GM19099 (cell line): ENCODE results near the gene ADM5.

Experiments used
- POLR2A ChIP-seq: IDR thresholded peaks from 3 replicates; pipeline ENCODE4 v1.6.1; 2011; ENCODE audit warnings: low read depth; ENCODE audit not compliant: insufficient read length; ENCODE audit errors: extremely low read depth

ADM5 gene

DNA sequence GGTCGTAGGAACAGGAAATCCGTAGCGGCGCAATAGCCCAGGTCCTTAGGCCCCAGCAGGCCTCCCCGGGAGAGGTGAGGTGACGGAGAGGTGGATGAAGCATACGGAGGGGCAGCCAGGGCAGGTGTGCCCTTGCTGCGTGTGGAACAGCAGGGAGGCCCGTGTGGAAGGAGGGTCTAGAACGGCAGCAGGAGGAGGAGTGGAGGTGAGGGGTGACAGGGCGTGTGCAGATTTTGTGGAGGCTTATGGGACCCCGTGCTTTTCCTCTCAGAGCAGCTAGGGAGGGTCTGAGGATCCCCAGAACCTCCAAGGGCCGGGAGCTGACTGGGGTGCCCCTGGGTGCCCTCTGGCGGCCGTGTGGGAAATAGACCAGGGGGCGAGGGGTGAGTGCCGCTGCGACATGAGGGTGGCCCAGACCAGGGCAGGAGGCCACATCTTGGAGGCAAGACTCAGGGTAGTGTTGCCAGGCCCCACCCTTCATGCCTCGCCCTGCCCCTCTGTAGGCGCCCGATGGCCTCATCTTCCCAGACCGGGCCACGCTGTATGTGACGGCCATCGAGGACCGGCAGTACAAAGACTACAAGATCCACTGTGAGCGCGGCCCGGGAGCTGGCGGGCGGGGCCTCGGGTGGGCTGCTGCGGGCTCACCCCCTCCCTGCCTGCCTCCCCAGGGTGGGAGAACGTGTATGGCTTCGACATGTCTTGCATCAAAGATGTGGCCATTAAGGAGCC is 5.0 kb upstream of the ADM5 start:
- TF ChIP-seq POLR2A: peak; percentile 15

DNA sequence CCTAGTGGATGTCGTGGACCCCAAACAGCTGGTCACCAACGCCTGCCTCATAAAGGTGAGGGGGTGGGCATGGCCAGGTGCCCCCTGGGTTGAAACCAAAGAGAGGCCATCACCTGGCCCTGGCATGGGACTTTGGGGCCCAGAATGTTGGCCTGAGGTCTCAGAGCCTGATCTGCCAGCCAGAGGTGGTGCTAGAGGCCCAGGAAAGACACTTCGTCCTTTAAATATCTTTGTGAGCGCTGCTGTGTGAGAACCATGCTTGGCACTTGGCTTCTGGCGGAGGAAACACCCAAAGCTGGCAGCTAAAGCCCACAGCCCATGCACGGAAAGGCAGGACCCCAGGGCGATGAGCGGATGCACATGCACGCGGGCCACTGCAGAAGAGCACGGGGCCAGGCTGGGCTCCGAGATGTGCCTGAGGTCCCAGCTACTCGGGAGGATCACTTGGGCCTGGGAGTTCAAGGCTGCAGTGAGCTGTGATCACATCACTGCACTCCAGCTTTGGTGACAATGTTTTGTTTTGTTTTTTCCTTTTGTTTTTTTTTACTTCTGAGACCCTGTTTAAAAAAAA is 4.3 kb upstream of the ADM5 start:
- peak; percentile 1 for TF ChIP-seq POLR2A

DNA sequence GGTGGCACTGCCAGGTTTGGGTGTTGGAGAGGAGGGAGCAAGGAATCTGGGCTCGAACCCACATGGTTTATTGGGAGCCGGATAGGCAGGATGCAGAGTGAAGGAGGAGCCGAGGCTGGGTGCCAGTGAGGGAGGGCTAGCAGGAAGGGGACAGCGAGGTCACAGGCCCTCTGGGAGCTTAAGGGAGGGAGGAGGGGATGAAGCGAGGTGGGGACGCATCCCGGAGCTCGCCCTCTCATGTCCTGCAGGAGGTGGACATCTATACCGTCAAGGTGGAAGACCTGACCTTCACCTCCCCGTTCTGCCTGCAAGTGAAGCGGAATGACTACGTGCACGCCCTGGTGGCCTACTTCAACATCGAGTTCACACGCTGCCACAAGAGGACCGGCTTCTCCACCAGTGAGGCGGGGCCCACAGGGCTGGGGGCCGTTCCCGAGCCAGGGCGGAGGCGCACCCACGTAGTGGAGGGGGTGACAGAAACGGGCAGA is 3.5 kb upstream of the ADM5 start:
- TF ChIP-seq POLR2A: no peak

DNA sequence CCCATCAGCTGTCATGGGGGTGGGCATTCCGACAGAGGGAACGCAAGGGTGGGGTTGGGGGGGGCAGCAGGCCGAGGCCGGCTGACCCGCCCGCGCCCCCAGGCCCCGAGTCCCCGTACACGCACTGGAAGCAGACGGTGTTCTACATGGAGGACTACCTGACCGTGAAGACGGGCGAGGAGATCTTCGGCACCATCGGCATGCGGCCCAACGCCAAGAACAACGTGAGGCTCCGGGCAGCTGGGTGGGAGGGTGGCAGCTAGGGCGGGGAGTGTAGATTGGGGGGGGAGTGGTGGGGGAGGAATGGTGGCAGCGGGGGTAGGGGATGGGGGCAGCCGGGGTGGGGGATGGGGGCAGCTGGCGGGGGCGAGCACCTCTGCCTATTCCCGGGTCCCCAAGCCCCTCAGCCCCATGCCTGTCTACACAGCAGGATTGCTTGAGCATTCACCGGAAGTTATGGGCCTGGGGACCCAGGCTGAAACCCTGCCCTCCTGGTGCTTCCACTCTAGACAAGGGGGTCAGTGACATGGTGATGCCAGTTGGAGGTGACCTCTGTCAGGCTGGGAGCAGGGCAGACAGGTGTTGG is 2.8 kb upstream of the ADM5 start:
- no peak for TF ChIP-seq POLR2A

GRCh38 chr19:49687150-49687549 is 2.2 kb upstream of the ADM5 start:
- TF ChIP-seq POLR2A: no peak

GRCh38 chr19:49687566-49688316 is 1.7 kb upstream of the ADM5 start:
- peak; percentile 3 for TF ChIP-seq POLR2A

DNA sequence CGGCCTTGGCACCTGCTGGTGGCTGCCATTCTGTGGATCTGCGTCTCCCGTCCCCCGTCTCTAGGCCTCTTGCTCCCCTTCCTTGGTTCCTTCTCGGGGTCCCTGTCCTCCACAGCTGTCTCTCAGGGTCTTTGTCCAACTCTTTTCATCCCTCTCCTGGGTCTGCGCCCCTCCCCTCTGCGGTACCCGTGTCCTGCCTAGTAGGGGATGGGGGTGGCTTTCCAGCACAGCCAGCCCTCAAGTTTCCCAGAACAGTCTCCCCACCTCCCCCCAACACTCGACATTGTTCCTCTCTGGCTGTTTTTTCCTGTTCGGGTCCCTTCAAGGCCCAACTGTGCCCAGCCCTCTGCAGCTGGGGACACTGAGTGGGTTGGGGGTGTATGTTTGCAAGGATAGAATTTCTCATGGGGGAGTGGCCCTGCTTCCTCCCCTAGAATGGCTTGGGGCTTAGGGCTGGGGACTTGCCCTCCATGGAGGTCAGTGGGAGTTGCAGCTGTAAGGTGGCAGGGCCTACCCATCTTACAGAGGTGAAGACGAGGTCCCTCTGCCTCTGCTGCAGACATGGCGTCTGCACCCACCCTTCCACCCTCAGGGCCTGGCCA is 762 bp upstream of the ADM5 start:
- peak; percentile 6 for TF ChIP-seq POLR2A

DNA sequence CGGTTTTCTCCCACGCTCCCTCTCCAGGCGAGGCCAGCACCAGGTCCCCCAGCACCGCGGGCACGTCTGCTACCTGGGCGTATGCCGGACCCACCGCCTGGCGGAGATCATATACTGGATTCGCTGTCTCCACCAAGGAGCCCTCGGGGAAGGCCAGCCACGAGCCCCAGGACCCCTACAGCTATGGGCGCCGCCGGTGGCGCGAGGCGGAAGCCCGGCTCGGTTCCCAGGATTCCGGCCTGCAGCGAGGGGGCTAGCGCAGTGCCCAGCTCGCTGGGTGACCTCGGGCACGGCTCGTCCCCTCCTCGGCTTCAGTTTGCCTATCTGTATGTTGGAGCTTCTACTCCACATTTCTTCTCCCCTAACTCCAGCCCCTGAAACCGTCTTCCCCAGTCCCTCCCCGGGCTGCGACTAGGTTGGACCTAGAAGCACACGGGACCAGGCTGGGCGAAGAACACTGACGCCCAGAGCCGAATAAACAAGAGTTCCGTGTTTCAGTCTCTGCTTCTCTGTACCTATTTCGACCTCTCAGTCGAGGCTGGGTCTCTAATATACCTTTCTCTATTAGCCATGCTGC is 773 bp downstream of the ADM5 start:
- no peak for TF ChIP-seq POLR2A

GRCh38 chr19:49690656-49691242 is 1.4 kb downstream of the ADM5 start, which contains the start of gene CPT1C:
CPT1C (plus strand) TSS chr19:49691116; CDS start chr19:49692253, 1,137 bp downstream.
- no peak for TF ChIP-seq POLR2A

DNA sequence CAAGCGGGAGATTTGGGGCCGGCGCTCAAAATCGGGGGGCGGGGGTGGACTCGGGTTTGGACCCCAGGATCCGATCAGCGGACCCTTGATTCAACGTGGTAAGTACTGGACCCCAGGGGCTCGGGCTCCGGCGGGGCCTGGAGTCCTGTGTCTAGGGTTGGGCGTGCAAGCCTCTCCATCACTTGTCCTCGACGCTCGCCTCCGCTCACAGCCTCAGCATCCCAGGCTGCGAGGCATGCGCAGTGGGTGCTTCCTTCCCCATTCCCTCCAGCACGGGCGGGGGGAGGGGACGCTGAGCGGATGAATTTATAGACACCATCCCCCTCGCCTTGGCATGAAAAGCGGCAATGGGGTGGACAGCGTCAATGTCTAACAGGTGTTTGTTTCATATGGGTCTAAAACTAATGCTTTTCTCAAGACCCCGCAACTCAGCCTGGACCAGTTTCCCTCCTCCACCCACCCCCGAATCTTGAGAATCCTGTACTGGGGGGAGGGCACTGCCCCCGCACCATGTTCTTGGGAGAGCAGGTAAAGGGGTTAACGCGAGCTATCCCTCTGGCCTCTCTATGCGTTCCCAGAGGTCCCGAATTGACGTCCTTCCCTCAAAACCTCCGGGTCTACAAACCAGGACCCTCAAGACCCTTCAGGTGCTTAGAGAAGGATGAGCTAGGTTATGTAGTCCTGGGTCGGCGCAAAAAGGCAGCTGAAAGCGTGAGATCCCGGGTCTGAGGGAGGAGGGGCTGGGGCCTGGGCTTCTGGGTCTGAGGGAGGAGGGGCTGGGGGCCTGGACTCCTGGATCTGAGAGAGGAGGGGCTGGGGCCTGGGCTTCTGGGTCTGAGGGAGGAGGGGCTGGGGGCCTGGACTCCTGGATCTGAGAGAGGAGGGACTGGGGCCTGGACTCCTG is 2.1 kb downstream of the ADM5 start:
- no peak for TF ChIP-seq POLR2A

DNA sequence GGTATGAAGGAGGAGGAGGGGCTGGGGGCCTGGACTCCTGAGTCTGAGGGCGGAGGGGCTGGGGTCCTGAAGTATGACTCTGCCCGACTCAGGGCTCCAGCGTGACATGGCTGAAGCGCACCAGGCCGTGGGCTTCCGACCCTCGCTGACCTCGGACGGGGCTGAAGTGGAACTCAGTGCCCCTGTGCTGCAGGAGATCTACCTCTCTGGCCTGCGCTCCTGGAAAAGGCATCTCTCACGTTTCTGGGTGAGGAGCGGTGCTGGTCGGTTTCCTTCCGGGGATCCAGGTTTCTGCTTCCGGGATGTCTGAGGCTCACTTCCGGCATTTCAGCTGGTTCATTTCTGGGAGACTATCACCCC is 2.7 kb downstream of the ADM5 start:
- TF ChIP-seq POLR2A: no peak

DNA sequence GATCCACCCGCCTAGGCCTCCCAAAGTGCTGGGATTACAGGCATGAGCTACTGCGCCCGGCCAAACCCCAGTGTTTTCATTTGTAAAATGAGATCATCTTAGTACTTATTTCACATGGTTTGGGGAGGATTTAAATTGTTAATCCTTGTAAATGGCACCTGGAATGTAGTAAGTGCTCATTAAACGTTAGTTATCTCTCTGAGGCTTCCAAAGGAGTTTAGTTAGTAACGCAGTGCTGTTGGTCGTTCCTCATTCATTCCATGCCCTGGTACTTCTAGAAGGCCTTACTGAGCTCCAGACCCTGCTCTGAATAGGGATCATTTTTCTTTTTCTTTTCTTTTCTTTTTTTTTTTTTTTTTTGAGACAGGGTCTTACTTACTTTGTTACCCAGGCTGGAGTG is 6.7 kb downstream of the ADM5 start:
- TF ChIP-seq POLR2A: no peak

DNA sequence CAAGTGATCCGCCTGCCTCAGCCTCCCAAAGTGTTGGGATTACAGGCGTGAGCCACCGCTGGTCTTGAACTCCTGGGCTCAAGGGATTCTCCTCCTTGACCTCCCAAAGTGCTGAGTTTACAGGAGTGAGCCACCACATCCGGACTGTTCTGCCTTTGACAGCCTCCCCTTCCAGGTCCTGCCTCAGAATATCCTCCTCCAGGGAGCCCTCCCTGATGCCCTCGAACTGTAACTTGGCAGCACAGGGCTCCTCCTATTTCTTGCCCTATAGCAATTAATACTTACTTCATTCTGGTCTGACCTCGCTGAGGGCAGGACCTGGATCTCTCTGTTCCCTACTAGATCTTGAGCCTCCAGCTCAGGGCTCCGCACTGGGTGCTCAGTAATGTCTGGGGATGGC is 7.5 kb downstream of the ADM5 start:
- no peak for TF ChIP-seq POLR2A
